Measurements from ENCODE around the gene ISX.
"Not testable (repeated sequence)": the region's sequence is repeated elsewhere in the genome, so short reads cannot be mapped to it uniquely, and the experiment has no call there.

The ISX gene

DNA sequence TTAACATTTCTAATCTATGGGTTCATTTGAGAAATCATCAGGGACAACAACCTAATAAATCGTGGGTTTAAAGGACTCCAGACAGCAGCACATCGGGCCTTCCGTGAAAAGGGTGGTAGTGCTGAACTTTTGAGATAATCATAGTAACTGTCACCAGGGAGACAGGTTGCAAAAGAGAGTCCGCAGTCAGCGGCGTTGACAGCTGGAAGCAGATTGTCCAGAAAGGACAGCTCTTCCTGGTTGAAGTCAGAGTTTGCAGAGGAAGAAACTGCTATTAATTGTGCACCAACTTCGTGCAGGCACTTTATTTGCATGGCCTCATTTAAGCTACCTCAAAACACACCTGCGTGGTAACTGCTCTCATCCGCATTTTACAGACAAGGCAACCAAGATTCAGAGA is 20.5 kb upstream of the ISX start:
- H3K27ac ChIP-seq = no peak overlapping the region
- intact Hi-C loops (cut with DNase I; ENCODE audit: low total_unique reads) = no loop called here

DNA sequence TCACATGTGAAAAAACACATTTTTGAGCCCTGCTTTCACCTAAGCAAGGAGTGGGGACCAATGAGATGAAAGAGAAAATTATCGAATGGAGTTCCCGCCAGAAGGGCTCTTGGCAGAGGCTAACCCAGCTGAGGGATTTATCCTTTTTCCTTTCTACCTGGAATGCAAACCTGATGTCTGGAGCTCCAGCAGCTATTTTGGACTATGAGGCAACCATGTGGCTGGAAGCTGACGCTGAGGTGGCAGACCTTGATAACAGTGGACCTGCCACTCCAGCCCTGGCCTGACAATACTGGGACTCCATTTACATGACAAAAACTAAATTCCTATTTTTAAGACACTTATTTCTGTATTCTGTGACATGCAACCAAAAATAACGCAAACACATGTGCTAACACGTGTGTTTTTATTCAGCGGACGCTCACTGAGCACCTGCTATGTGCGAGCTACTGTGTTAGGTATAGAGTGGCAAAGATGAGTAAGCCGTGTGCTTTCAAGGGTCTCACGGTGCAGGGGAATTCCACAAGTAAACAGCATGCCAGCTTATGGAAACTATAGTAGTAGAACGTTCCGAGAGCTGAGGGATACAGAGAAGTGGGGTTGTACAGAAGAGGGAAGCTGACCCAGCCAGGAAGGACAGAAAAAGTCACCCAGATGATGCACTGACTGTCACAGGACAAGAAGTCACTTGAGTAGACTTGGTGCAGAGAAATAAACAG is 19.1 kb upstream of the ISX start:
- Histone ChIP-seq H3K27ac (no peak overlapping the region), H3K9me3 (peaks cover 0 to 2% (median 0%) of the 10 kb centered on the region in 3 donors), H3K4me1 (no peaks in the 10 kb centered on the region), H3K4me3 (no peak overlapping the region), H3K36me3 (no peaks in the 10 kb centered on the region), H3K27me3 (peaks cover 0 to 28% of the 10 kb centered on the region in 2 donors)
- intact Hi-C loops (cut with DNase I; ENCODE audit: low total_unique reads) = no loop called here
- TF ChIP-seq, protein P1, sequence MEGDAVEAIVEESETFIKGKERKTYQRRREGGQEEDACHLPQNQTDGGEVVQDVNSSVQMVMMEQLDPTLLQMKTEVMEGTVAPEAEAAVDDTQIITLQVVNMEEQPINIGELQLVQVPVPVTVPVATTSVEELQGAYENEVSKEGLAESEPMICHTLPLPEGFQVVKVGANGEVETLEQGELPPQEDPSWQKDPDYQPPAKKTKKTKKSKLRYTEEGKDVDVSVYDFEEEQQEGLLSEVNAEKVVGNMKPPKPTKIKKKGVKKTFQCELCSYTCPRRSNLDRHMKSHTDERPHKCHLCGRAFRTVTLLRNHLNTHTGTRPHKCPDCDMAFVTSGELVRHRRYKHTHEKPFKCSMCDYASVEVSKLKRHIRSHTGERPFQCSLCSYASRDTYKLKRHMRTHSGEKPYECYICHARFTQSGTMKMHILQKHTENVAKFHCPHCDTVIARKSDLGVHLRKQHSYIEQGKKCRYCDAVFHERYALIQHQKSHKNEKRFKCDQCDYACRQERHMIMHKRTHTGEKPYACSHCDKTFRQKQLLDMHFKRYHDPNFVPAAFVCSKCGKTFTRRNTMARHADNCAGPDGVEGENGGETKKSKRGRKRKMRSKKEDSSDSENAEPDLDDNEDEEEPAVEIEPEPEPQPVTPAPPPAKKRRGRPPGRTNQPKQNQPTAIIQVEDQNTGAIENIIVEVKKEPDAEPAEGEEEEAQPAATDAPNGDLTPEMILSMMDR (IDR thresholded peaks at IDR 0.05) = no peak
- DNase-seq = no peak

More for the DNA sequence above, 20.5 kb upstream of the ISX start:
- Histone ChIP-seq H3K27me3 (peaks cover 0 to 28% of the 10 kb centered on the region in 2 donors), H3K9me3 (peaks cover 0 to 2% (median 0%) of the 10 kb centered on the region in 3 donors), H3K36me3 (no peaks in the 10 kb centered on the region), H3K4me3 (no peak overlapping the region), H3K4me1 (no peaks in the 10 kb centered on the region)
- DNase-seq = no peak
- TF ChIP-seq, protein P1 (IDR thresholded peaks at IDR 0.05) = no peak

DNA sequence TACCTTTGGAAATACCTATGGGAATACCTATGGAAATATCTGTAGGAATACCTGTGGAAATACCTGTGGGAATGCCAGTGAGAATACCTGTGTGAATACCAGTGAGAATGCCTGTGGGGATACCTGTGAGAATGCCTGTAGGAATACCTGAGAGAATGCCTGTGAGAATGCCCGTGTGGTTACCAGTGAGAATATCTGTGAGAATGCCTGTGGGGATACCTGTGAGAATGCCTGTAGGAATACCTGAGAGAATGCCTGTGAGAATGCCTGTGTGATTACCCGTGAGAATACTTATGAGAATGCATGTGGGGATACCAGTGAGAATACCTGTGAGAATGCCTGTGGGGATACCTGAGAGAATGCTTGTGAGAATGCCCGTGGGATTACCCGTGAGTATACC is 15.9 kb upstream of the ISX start:
- H3K4me3 ChIP-seq; H3K9me3 ChIP-seq; intact Hi-C loops (cut with DNase I; ENCODE audit: low total_unique reads); H3K36me3 ChIP-seq; DNase-seq; H3K27ac ChIP-seq; H3K4me1 ChIP-seq: not testable (repeated sequence)
- H3K27me3 ChIP-seq = peaks cover 0 to 24% of the 10 kb centered on the region in 2 donors

DNA sequence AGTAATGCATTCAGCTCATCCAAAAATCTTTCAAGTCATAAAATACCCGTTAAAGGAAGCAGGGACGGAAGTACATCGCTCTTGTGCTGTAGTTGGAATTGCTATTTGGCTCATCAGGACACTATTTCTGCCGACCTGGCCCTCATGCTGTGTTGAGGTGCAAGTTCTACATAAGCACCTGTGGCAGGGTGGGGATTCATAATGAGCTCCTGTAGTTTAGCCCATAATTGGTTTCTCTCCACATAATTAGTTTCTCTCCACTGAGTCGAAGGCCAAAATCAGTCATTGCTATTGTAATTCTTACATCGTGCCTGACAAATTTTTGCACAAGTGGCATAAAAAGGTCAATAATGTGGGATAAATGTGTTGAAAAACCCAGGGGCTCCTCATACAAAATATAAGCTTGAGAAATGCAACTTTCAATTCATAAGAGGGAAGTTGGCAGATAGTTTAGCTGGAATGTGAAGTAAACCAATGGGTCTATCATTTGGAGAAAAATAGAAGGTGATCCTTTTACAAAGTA is 14.9 kb upstream of the ISX start:
- no peaks in the 10 kb centered on the region for H3K36me3 ChIP-seq
- H3K4me3 ChIP-seq = no peak overlapping the region
- peaks cover 0 to 2% (median 0%) of the 10 kb centered on the region in 3 donors for H3K9me3 ChIP-seq
- intact Hi-C loops (cut with DNase I; ENCODE audit: low total_unique reads) = no loop called here
- TF ChIP-seq, protein P1 (IDR thresholded peaks at IDR 0.05) = no peak
- no peaks in the 10 kb centered on the region for H3K4me1 ChIP-seq
- no peak overlapping the region for H3K27ac ChIP-seq
- no peak for DNase-seq
- H3K27me3 ChIP-seq = peaks cover 0 to 24% of the 10 kb centered on the region in 2 donors

DNA sequence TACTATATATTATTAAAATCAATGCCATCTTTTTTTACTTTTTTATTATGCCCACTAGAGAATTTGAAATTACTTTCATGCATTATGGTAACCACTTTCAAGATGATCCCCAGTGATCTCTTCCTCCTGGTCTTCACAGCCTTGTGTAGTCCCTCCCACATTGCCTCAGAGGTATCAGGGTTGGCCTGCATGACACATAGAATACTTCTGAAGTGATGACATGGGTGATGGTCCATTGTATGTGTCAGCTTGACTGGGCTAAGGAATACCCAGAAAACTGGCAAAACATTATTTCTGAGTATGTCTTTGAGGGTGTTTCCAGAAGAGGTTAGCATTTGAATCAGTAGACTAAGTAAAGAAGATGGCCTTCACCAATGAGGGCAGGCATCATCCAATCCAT is 14.2 kb upstream of the ISX start:
- no peaks in the 10 kb centered on the region for H3K4me1 ChIP-seq

More for the DNA sequence above, 14.2 kb upstream of the ISX start:
- H3K27ac ChIP-seq = no peak overlapping the region
- no peak for DNase-seq
- H3K4me3 ChIP-seq = no peak overlapping the region
- peaks cover 0 to 21% of the 10 kb centered on the region in 2 donors for H3K27me3 ChIP-seq
- no peaks in the 10 kb centered on the region for H3K36me3 ChIP-seq
- peaks cover 0 to under 1% (median 0%) of the 10 kb centered on the region in 3 donors for H3K9me3 ChIP-seq
- intact Hi-C loops (cut with DNase I; ENCODE audit: low total_unique reads) = no loop called here
- TF ChIP-seq, protein P1 (IDR thresholded peaks at IDR 0.05) = no peak
